SW 1271 (cell line): ENCODE data around the gene ZNF541.

Experiments
- DNase-seq, 2 experiments: peaks; one replicate each; lab custom pipeline; 2025; lab: John Stamatoyannopoulos, UW

ZNF541 gene

DNA sequence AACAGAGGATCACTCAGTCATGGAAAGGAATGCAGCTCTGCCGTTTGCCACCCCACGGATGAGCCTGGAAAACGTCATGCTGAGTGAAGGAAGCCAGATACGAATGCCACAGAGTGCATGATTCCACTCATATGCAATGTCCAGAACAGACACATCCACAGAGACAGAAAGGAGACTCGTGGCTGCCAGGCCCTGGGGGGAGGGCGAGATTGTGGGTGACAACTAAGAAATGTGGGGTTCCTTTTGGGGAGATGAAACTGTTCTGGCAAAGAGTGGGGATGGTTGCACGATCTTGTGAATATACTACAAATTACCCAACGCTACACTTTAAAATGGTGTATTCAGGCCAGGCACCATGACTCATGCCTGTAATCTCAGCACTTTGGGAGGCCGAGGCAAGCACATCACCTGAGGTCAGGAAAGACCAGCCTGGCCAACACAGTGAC, 30.9 kb downstream of the ZNF541 start:
- DNase-seq, result no peak

DNA sequence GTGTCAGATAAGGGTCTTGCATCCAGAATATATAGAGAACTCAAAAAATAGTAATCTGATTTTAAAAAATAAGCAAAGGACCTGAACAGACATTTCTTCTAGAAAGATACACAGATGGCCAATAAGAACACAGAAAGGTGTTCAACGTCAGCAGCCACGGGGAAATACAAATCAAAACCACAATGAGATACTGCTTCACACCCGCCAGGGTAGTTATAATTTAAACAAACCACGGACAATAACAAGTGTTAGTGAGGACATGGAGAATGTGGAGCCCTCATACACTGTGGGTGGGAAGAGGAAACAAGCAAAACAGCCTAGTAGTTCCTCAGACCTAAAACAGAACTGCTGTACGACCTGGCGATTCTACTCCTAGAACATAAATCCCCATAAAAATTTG, 31.4 kb downstream of the ZNF541 start:
- DNase-seq, result no peak

DNA sequence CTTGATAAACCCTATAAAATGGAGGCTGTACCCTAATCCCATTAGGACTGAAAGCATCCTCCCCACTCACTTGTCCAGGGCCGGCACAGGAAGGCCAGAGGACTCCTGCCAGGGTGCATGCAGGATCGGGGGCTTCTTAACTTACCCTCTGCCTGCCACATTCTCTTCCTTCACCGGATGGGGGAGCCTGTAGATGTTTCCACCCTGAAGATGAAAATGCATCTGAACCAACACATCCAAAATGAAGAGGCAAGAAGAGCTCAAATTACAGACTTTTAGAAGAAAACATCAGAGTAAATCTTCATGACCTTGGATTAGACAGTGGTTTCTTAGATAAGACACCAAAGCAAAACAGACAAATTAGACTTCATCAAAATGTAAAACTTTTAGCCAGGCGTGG, 32.2 kb downstream of the ZNF541 start:
- no peak for DNase-seq

DNA sequence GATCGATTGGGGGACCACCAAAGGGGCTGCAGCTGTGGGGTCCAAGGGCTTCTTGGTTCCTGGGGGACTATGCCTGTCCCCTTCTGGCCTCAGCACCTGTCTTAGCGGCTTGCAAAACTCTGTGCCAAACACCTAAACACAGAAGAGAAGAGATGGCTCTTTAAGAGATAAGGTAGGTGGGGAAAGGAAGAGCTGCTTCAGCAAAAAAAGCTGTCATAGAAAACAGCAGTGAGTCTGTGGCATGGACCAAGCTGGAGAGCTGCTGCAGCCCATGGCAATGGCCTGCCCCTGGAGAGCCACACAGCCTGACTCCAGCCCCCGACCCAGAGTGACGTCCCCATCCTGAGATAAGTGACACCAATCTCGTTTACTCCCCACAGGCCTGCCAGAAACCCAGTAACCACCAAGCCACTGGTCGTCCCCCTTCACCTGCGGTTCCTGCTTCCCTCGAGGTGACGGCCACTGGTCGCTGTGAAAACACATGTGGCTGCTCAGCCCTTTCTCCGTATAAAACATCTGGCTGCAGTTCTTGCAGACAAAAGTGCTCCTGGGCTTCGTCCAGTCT, 33.1 kb downstream of the ZNF541 start:
- no peak for DNase-seq

DNA sequence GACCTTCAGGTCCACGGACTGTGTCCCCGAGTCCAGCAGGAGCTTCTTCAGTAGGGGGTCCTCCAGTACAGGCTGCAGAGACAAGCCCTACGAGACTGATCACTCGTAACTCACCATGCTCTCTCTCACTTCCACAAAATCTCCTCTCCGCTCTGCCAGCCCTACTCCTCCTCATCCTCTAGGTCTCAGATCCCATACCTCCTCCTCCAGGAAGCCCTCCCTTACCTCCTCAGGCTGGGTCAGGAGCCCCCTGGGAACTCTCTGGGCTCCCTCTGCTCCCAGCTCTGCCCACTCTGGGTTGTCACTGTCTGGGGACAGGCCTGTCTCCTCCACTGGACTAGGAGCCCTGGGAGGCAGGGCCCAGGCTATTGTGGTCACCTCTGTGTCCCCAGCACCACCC, 34.1 kb downstream of the ZNF541 start:
- no peak for DNase-seq

DNA sequence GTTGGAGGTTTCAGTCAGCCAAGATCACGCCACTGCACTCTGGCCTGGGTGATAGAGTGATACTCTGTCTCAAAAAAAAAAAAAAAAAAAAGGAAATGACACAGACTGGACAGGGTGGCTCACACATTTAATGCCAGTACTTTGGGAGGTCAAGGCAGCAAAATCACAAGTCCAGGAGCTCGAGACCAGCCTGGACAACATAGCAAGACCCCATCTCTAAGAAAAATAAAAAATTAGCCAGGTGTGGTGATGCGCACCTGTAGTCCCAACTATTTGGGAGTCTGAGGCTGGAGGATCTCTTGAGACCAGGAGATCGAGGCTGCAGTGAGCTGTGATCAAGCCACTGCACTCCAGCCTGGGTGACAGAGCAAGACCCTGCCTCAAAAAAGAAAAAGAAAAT, 35.5 kb downstream of the ZNF541 start:
- DNase-seq, result no peak

DNA sequence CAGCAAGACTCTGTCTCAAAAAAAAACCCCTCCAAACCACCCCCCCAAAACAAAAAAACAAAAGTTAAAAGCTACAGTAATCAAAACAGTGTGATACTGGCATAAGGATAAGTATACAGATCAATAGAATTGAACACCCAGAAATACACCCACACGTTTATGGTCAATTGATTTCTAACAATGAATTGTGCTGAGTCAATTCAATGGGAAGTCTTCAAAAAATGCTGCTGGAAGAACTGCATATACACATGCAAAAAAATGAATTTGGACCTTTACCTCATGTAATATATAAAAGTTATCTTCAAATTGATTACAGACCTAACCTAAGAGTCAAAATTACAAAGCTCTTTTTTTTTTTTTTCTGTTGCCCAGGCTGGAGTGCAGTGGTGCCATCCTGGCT, 38.3 kb downstream of the ZNF541 start:
- DNase-seq, result no peak

DNA sequence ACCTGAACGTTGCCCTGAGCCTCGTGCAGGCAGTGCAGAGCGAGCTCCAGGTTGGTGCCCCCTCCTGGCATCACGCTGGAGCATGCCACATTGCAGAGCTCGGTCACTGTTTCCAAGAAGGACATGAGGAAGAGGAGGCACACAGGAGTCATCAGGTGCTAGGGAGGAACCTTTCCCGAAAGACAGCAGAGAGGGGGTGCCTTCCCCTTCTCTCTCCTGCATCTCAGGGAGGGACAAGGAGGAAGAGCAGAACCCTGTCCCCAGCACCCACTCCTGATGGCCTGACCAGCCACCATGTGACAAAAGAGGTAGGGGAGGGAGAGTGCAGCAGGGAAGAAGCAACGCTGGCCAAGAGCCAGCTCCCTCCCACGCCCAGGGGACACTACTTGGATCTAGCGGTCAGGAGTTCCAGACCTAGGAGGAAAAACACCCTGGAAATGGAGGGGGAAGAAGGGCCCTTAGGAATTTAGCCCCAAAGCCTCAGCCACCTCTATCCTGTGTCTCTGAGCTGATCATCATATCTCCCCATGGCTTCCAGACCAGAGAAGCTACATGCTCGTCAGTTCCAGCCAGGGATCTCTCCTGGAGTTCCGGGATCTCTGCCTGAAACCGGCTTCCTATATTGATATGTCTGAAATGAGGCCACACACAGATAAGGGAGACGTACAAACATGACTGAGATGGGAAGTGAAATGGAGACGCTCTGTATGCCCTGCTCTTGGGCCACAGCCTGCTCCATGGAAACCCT, 41.1 kb downstream of the ZNF541 start:
- no peak for DNase-seq

DNA sequence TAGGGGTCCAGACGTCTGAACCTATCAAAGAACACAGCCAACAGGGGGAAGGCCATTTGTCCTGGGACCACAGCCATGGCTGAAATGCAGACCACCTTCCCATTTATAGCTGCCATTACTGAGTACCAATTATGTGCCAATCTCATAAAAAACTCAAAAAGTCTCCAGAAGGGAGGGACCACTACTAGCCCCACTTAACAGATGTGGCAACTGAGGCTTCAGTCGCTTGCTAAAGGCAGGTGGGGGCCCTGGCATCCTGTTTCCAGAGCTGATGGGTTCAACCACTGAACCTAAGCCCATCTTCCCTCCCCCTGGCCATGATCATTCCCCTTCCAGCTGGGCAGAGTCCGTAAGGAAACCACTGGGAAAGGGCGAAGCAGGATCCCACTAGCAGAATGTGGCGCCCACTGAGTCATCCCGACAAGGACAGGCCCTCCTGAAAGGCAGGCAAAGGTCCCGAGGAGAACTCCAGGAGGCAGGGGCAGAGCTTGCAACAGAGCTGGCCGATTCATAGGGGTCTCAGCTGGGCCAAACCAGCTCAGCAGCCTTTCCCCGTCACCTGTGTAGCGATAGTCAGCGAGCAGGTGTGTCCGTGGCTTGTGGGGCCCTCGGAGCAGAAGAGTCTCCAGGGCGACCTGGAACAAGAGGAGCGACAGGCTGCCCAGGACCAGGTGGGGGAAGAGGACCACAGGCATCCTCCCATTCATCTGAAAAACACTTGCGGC, 43.8 kb downstream of the ZNF541 start:
- DNase-seq, result no peak

DNA sequence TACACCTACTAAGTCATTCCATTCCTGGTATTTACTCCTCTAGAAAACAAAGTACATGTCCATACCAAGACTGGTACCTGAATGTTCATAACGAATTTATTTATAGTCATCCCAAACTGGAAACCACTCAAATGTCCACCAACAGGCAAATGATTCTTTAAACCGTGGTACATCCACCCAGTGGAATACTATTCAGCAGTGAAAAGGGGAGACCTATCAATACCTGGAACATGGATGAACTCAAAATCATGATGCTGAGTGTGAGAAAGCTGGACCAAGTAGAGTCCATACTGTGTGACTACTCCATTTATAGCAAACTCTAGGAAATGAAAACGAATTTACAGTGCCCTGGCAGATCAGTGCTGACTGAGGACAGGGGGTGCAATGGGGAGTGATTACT, 46.1 kb downstream of the ZNF541 start:
- no peak for DNase-seq

DNA sequence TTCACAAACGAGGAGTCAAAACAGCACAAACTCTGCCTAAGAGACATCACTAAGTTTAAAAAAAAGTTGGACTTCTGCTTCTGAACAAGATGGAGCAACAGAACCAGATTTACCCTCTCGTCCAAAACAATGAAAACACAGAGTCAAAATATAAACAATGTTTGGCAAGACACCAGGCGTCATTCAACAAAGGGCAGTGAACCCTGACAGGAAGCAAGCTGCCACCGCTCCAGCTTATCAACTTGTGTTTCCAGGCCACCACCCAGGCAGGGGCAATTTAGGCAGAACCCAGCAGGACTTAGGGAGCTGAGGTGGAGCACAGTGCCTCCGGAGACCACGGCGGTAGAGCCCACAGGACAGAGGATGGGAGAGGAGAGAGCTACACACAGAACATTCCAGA, 49.5 kb downstream of the ZNF541 start:
- DNase-seq, result no peak
